A673 (cell line): ENCODE measurements around the gene ADAMTS5.

Source experiments
- CTCF ChIP-seq: fragments of 300-800, 200-600 bp; sonication (generic); conservative IDR thresholded peaks from 2 replicates; pipeline ENCODE4 v1.5.1; 2017; ENCODE audit warnings: low read depth, mild to moderate bottlenecking, antibody characterized with exemption, low read length, moderate library complexity, mixed read lengths
- EZH2 ChIP-seq: fragments of 200-600 bp; sonication (generic); IDR thresholded peaks from 2 replicates; pipeline ENCODE4 v1.6.1; 2017; ENCODE audit warnings: borderline replicate concordance, low read depth, mild to moderate bottlenecking, mixed read lengths, antibody characterized with exemption, low read length; ENCODE audit not compliant: poor library complexity, severe bottlenecking

DNA sequence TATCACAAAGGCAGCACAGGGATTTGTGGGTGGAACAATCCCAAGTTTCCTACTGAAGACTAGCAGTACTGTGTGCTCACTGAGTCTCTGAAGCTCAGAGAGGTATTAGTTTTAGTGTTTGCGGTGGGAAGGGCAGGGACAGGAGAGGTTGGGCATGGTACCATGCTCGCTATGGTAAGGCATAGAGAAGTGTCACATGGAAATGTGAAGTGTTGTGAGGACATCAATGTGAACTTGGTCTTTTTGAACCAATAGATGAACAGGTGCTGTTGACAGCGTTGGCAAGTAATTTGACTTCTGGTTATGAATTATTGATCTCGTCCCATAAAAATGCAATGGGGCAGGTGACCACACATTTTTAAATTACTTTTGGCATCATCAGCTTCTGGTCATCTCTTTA lies 65.9 kb downstream of the ADAMTS5 start:
- TF ChIP-seq CTCF (no peak), EZH2 (no peak)
